ENCODE results near the gene SIX4. TPM values are rescaled to one million over a fixed set of nuclear protein-coding genes. Genes with fewer than 3 reads are reported as not detected.

Gene SIX4
- total RNA-seq, 1 donor from 2014 or later: not detected

- no peak for DNase-seq
- TF ChIP-seq, protein P1, sequence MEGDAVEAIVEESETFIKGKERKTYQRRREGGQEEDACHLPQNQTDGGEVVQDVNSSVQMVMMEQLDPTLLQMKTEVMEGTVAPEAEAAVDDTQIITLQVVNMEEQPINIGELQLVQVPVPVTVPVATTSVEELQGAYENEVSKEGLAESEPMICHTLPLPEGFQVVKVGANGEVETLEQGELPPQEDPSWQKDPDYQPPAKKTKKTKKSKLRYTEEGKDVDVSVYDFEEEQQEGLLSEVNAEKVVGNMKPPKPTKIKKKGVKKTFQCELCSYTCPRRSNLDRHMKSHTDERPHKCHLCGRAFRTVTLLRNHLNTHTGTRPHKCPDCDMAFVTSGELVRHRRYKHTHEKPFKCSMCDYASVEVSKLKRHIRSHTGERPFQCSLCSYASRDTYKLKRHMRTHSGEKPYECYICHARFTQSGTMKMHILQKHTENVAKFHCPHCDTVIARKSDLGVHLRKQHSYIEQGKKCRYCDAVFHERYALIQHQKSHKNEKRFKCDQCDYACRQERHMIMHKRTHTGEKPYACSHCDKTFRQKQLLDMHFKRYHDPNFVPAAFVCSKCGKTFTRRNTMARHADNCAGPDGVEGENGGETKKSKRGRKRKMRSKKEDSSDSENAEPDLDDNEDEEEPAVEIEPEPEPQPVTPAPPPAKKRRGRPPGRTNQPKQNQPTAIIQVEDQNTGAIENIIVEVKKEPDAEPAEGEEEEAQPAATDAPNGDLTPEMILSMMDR (IDR thresholded peaks at IDR 0.05): no peak
- ChIA-PET CTCF (no interaction called here), POLR2A (no interaction called here)
- Mint-ChIP-seq H3K4me1 (no peaks in the 10 kb centered on the region), H3K9me3 (no peaks in the 10 kb centered on the region), H3K27ac (no peak overlapping the region), H3K4me3 (no peak overlapping the region), H3K36me3 (ENCODE audit: low read depth) (no peaks in the 10 kb centered on the region), H3K27me3 (peaks cover 38% of the 10 kb centered on the region)
- intact Hi-C loops (cut with micrococcal nuclease): no loop called here
- no peak for ATAC-seq (ENCODE audit: low read depth)
Measured at GRCh38 chr14:60665177-60665550, 59.0 kb downstream of the SIX4 start.

- H3K4me1 Mint-ChIP-seq: peaks cover 10% of the 10 kb centered on the region
- POLR2A ChIA-PET: no interaction called here
Measured at GRCh38 chr14:60662982-60663381, 61.2 kb downstream of the SIX4 start.

DNA sequence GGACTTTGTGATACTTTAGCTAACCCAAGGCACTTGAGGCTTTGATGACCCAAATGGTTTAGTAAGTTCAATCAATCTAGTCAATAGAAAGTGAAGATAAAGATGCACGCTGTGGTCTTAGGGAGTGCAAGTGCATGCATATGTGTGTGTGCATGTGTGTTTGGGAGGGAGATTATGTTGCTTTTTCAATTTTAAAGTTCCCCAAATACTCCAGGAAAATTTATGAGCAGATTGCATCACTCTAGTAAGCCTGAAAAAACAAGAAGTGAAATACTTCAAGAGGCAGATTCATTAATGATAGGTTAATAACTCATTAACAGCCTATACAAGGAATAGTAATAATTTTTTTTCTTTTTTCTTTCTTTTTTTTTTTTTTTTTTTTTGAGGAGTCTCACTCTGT, 62.4 kb downstream of the SIX4 start:
- intact Hi-C loops (cut with micrococcal nuclease): no loop called here
- Mint-ChIP-seq H3K4me1 (peaks cover 20% of the 10 kb centered on the region), H3K4me3 (no peak overlapping the region), H3K27ac (no peak overlapping the region), H3K9me3 (no peaks in the 10 kb centered on the region), H3K27me3 (peaks cover 55% of the 10 kb centered on the region), H3K36me3 (ENCODE audit: low read depth) (peaks cover 1% of the 10 kb centered on the region)
- ChIA-PET POLR2A (no interaction called here), CTCF (no interaction called here)
- TF ChIP-seq, protein P1 (IDR thresholded peaks at IDR 0.05): no peak
- no peak for DNase-seq
- ATAC-seq (ENCODE audit: low read depth): no peak

More at GRCh38 chr14:60662982-60663381, 61.2 kb downstream of the SIX4 start:
- H3K9me3 Mint-ChIP-seq: no peaks in the 10 kb centered on the region
- no peak for DNase-seq
- no peak overlapping the region for H3K27ac Mint-ChIP-seq
- no peaks in the 10 kb centered on the region for H3K36me3 Mint-ChIP-seq (ENCODE audit: low read depth)
- intact Hi-C loops (cut with micrococcal nuclease): no loop called here
- ATAC-seq (ENCODE audit: low read depth): no peak
- TF ChIP-seq, protein P1 (IDR thresholded peaks at IDR 0.05): no peak
- no peak overlapping the region for H3K4me3 Mint-ChIP-seq
- peaks cover 56% of the 10 kb centered on the region for H3K27me3 Mint-ChIP-seq
- CTCF ChIA-PET: no interaction called here

Other genes with a start within 250 kb of the SIX4 start
- gene C14orf39, start 238.3 kb downstream of the SIX4 start, total RNA-seq: not detected in 2 replicates
- gene SIX6, start 215.2 kb downstream of the SIX4 start, total RNA-seq: not detected in 2 replicates
- not detected in 2 replicates for gene SIX1, start 74.9 kb downstream of the SIX4 start, total RNA-seq
- 33.6 and 37.1 TPM in 2 replicates for gene MNAT1, start 10.4 kb upstream of the SIX4 start, total RNA-seq

Measured in activated B cell treated with CpG ODN at 0.5 μM for 24 hours (primary cell).